Fibroblast of lung (primary cell): ENCODE measurements around the gene MAP4K2. TPM values are rescaled to one million over a fixed set of nuclear protein-coding genes. Genes with fewer than 3 reads are reported as not detected.

Source experiments
- DNase-seq, 2 donors: peaks; one replicate each; pipeline versions ENCODE4 v3.0.0 to v3.0.0-alpha.2; 2010; ENCODE audit warnings: low read depth in 2 of 2
- H2AFZ ChIP-seq: 2 replicates; pipeline ENCODE4 v1.5.1; 2012; ENCODE audit warnings: low read length, control low read depth, inconsistent platforms
- H3K27ac ChIP-seq: 2 replicates; pipeline ENCODE4 v1.5.1; 2011; ENCODE audit warnings: low read length, control low read depth; ENCODE audit not compliant: insufficient read depth
- H3K27me3 ChIP-seq: 2 replicates; pipeline ENCODE4 v1.5.1; 2011; ENCODE audit warnings: mild to moderate bottlenecking, low read length; ENCODE audit not compliant: control insufficient read depth, insufficient read depth
- H3K36me3 ChIP-seq: 2 replicates; pipeline ENCODE4 v1.5.1; 2011; ENCODE audit warnings: low read length; ENCODE audit not compliant: control insufficient read depth, insufficient read depth
- H3K4me1 ChIP-seq: 2 replicates; pipeline ENCODE4 v1.5.1; 2011; ENCODE audit warnings: low read length; ENCODE audit not compliant: control insufficient read depth, insufficient read depth; ENCODE audit errors: extremely low read depth
- H3K4me2 ChIP-seq: 2 replicates; pipeline ENCODE4 v1.5.1; 2011; ENCODE audit warnings: low read length, control low read depth; ENCODE audit not compliant: insufficient read depth; ENCODE audit errors: extremely low read depth
- H3K4me3 ChIP-seq, 4 experiments: fragments of 200-600 bp in 1 of 4; sonication (generic) in 1 of 4; replicated peaks in 1 of 4; 2 replicates each; pipeline ENCODE4 v1.5.1; 2011 to 2016; ENCODE audit warnings: low read length in 4 of 4, low read depth in 3 of 4, mild to moderate bottlenecking in 3 of 4, control low read depth in 2 of 4, inconsistent platforms in 1 of 4, mixed read lengths in 1 of 4; ENCODE audit not compliant: insufficient read depth in 1 of 4; ENCODE audit errors: control extremely low read depth in 1 of 4
- H3K79me2 ChIP-seq: 2 replicates; pipeline ENCODE4 v1.5.1; 2012; ENCODE audit warnings: mild to moderate bottlenecking, low read length, inconsistent platforms; ENCODE audit not compliant: control insufficient read depth, insufficient read depth
- H3K9ac ChIP-seq: 2 replicates; pipeline ENCODE4 v1.5.1; 2011; ENCODE audit warnings: mild to moderate bottlenecking, low read length, control low read depth; ENCODE audit not compliant: insufficient read depth
- H3K9me3 ChIP-seq: 2 replicates; pipeline ENCODE4 v1.5.1; 2012; ENCODE audit warnings: low read depth, low read length; ENCODE audit not compliant: control insufficient read depth, insufficient read depth
- H4K20me1 ChIP-seq: 2 replicates; pipeline ENCODE4 v1.5.1; 2011; ENCODE audit warnings: low read length; ENCODE audit not compliant: control insufficient read depth, insufficient read depth; ENCODE audit errors: extremely low read depth
- EZH2 ChIP-seq: IDR thresholded peaks from 2 replicates; pipeline ENCODE4 v1.5.1; 2012; ENCODE audit warnings: low read length, control low read depth, mild to moderate bottlenecking; ENCODE audit errors: missing control alignments
- polyA plus RNA-seq, 2 donors: library from polyadenylated mRNA; depleted of rRNA in 1 of 2; stranded (reverse) in 1 of 2; unstranded in 1 of 2; fragments of >200 nt; gene quantifications; 2 replicates each; pipeline ENCODE4 v1.2.1, GENCODE V29; 2011 to 2012; ENCODE audit warnings: missing spikeins in 1 of 2
- total RNA-seq: library from RNA; depleted of rRNA; stranded (reverse); fragments of >200 nt; gene quantifications from 2 replicates; pipeline ENCODE4 v1.2.1, GENCODE V29; 2014
- TF ChIP-seq, protein P1 (sequence below), 2 donors: IDR thresholded peaks in 1 of 2; conservative IDR thresholded peaks in 1 of 2; 1 replicate in 1 of 2; 2 replicates in 1 of 2; pipeline ENCODE4 v1.5.1; 2011 to 2012; ENCODE audit warnings: low read length in 2 of 2, control low read depth in 1 of 2, inconsistent platforms in 1 of 2, low read depth in 1 of 2, mild to moderate bottlenecking in 1 of 2

The MAP4K2 gene
- total and polyA plus RNA-seq, 2 donors (not counting 1 experiment from before 2014, with no cell fraction given) = 6.4 to 9.2 TPM

DNA sequence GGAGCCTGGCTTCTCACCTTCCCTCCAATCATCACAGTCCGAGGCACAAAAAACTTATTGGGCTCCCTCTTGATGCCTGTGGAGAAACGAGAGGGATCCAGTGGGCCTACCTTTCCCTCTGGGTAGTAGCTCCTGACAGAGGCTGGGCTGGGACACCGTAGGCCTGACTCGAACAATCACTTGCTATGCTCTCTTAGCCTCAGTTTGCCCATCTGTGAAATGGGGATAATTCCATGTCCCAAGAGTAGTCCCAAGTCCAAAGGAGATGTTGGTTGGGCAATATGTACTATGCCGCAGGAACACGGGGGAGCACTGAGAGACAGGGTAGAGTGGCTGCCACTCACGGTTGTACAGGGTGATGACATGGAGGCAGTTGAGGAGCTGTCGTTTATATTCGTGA is 51.4 kb downstream of the MAP4K2 start:
- H3K9me3 ChIP-seq = no peaks in the 10 kb centered on the region
- no peaks in the 10 kb centered on the region for H4K20me1 ChIP-seq
- H3K4me1 ChIP-seq = no peaks in the 10 kb centered on the region
- no peak overlapping the region for H3K4me2 ChIP-seq
- H2AFZ ChIP-seq = no peak overlapping the region
- DNase-seq = no peak
- H3K36me3 ChIP-seq = no peaks in the 10 kb centered on the region
- TF ChIP-seq EZH2 = no peak
- no peak overlapping the region for H3K9ac ChIP-seq
- H3K27ac ChIP-seq = no peak overlapping the region
- H3K4me3 ChIP-seq = no peak overlapping the region
- no peaks in the 10 kb centered on the region for H3K79me2 ChIP-seq
- H3K27me3 ChIP-seq = no peaks in the 10 kb centered on the region

DNA sequence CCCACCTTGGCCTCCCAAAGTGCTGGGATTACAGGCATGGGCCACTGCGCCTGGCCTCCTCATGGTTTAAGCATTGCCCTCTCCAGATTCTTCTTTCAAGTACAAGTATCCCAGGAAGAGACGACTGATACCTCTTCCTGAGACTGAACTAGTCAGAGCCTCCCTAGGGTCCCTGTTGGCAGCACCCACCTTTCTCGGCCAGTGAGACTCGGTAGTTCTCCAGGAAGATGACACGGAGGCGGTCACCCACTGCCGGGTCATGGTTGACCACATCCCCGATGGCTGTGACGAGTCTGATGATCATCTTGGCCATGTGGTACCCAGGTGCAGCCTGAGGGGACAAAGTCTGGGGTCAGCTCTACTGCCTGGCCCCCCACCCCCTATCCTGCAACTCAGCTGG is 51.9 kb downstream of the MAP4K2 start:
- H3K9ac ChIP-seq = no peak overlapping the region
- no peak overlapping the region for H3K4me2 ChIP-seq
- no peak for DNase-seq

DNA sequence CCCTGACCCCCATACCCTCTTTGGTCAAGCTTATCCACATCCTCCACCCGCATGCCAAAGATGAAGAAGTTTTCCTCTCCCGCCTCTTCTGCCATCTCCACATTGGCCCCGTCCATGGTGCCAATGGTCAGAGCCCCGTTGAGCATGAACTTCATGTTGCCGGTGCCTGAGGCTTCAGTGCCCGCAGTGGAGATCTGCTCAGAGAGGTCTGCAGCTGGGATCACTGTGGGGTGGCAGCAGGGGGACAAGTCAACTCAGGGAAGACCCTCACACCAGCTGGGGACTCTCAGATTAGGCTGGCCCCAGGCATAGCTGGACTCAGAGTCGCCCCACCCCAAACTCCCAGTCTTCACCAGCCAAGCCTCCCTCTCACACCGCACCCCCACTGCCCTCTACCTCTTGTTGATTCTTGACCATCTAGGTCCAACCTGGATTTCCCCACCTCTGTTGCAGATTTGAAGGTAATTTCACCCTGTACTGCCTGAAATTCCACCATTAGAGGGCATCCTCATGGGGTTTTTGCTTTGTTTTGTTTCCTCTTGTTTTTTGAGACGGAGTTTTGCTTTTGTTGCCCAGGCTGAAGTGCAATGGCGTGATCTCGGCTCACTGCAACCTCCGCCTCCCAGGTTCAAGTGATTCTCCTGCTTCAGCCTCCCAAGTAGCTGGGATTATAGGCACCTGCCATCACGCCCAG is 52.5 kb downstream of the MAP4K2 start:
- peaks cover 3% of the 10 kb centered on the region for H3K4me1 ChIP-seq
- H3K36me3 ChIP-seq = no peaks in the 10 kb centered on the region
- no peaks in the 10 kb centered on the region for H3K27me3 ChIP-seq
- no peak overlapping the region for H3K27ac ChIP-seq
- no peak overlapping the region for H2AFZ ChIP-seq
- H3K4me3 ChIP-seq = no peak overlapping the region
- H3K4me2 ChIP-seq = no peak overlapping the region
- no peaks in the 10 kb centered on the region for H4K20me1 ChIP-seq
- TF ChIP-seq EZH2 = no peak
- TF ChIP-seq, protein P1, sequence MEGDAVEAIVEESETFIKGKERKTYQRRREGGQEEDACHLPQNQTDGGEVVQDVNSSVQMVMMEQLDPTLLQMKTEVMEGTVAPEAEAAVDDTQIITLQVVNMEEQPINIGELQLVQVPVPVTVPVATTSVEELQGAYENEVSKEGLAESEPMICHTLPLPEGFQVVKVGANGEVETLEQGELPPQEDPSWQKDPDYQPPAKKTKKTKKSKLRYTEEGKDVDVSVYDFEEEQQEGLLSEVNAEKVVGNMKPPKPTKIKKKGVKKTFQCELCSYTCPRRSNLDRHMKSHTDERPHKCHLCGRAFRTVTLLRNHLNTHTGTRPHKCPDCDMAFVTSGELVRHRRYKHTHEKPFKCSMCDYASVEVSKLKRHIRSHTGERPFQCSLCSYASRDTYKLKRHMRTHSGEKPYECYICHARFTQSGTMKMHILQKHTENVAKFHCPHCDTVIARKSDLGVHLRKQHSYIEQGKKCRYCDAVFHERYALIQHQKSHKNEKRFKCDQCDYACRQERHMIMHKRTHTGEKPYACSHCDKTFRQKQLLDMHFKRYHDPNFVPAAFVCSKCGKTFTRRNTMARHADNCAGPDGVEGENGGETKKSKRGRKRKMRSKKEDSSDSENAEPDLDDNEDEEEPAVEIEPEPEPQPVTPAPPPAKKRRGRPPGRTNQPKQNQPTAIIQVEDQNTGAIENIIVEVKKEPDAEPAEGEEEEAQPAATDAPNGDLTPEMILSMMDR (conservative IDR thresholded peaks at IDR 0.05 in 1 of 2, IDR thresholded peaks at IDR 0.05 in 1 of 2; ENCODE audit: low read depth in 1 of 2, low read length in 2 of 2) = no peak
- no peaks in the 10 kb centered on the region for H3K9me3 ChIP-seq
- DNase-seq = no peak
- H3K79me2 ChIP-seq = no peaks in the 10 kb centered on the region
- no peak overlapping the region for H3K9ac ChIP-seq

More for the DNA sequence above, 51.9 kb downstream of the MAP4K2 start:
- H3K4me1 ChIP-seq = no peaks in the 10 kb centered on the region
- no peaks in the 10 kb centered on the region for H3K9me3 ChIP-seq
- H3K79me2 ChIP-seq = no peaks in the 10 kb centered on the region
- no peak overlapping the region for H3K4me3 ChIP-seq
- no peaks in the 10 kb centered on the region for H3K27me3 ChIP-seq
- TF ChIP-seq EZH2 = no peak
- TF ChIP-seq, protein P1 (conservative IDR thresholded peaks at IDR 0.05 in 1 of 2, IDR thresholded peaks at IDR 0.05 in 1 of 2; ENCODE audit: low read depth in 1 of 2, low read length in 2 of 2) = no peak
- no peak overlapping the region for H3K27ac ChIP-seq
- H4K20me1 ChIP-seq = no peaks in the 10 kb centered on the region
- no peak overlapping the region for H2AFZ ChIP-seq
- no peaks in the 10 kb centered on the region for H3K36me3 ChIP-seq
